HepG2 (cell line): ENCODE data around the gene SLC6A6. TPM values are rescaled to one million over a fixed set of nuclear protein-coding genes. Genes with fewer than 3 reads are reported as not detected.

ENCODE experiments used
- AKNA ChIP-seq: sonication (generic); formaldehyde crosslinking; IDR thresholded peaks from 2 replicates; pipeline ENCODE4 v1.4.0; 2020; ENCODE audit warnings: missing genetic modification reagents, borderline replicate concordance
- FOXJ3 ChIP-seq: sonication (generic); formaldehyde crosslinking; IDR thresholded peaks from 2 replicates; pipeline ENCODE4 v1.4.0; 2020; ENCODE audit warnings: missing genetic modification reagents, mild to moderate bottlenecking, borderline replicate concordance
- GRHL1 ChIP-seq: sonication (generic); formaldehyde crosslinking; conservative IDR thresholded peaks from 2 replicates; pipeline ENCODE4 v1.8.0; 2022; ENCODE audit warnings: missing genetic modification reagents
- HOXD1 ChIP-seq: sonication (generic); formaldehyde crosslinking; IDR thresholded peaks from 2 replicates; pipeline ENCODE4 v1.5.0; 2020; ENCODE audit warnings: missing genetic modification reagents
- TCF7 ChIP-seq: sonication (generic); IDR thresholded peaks from 2 replicates; pipeline ENCODE4 v1.6.1; 2016; ENCODE audit warnings: antibody characterized with exemption, low read depth
- TOPORS ChIP-seq: sonication (generic); formaldehyde crosslinking; IDR thresholded peaks from 2 replicates; pipeline ENCODE4 v1.8.0; 2023; ENCODE audit warnings: mild to moderate bottlenecking, missing genetic modification reagents
- ZBTB10 ChIP-seq: sonication (generic); formaldehyde crosslinking; IDR thresholded peaks from 2 replicates; pipeline ENCODE4 v1.4.0; 2020; ENCODE audit warnings: missing genetic modification reagents, borderline replicate concordance
- ZBTB38 ChIP-seq: sonication (generic); formaldehyde crosslinking; IDR thresholded peaks from 2 replicates; pipeline ENCODE4 v1.5.1; 2020; ENCODE audit warnings: mild to moderate bottlenecking, missing genetic modification reagents
- ZFP91 ChIP-seq: sonication (generic); formaldehyde crosslinking; IDR thresholded peaks from 2 replicates; pipeline ENCODE4 v1.9.0; 2022; ENCODE audit warnings: missing genetic modification reagents, mild to moderate bottlenecking, borderline replicate concordance
- ZNF24 ChIP-seq: fragments of 450-650 bp; IDR thresholded peaks from 2 replicates; pipeline ENCODE4 v1.6.1; 2017; ENCODE audit warnings: antibody characterized with exemption, mild to moderate bottlenecking
- ZNF441 ChIP-seq: sonication (generic); formaldehyde crosslinking; IDR thresholded peaks from 2 replicates; pipeline ENCODE4 v1.7.0; 2021; ENCODE audit warnings: missing genetic modification reagents, borderline replicate concordance
- ZNF7 ChIP-seq: IDR thresholded peaks from 2 replicates; pipeline ENCODE4 v1.6.1; 2016; ENCODE audit warnings: missing biosample characterization, missing genetic modification reagents
- polyA plus RNA-seq, 8 experiments: library from polyadenylated mRNA; depleted of rRNA in 3 of 8; stranded (reverse) in 7 of 8; unstranded in 1 of 8; fragments of >200 nt; fragmentation: Illumina TruSeq in 4 of 8; extraction: Trizol in 4 of 8; gene quantifications; 2 replicates each; pipeline versions ENCODE4 v1.2.1 to v1.2.3, GENCODE V29; 2011 to 2016; ENCODE audit warnings: low read depth in 4 of 8, missing spikeins in 1 of 8, mixed read lengths in 1 of 8; ENCODE audit not compliant: insufficient read depth in 1 of 8
- total RNA-seq, 5 experiments: library from RNA; depleted of rRNA; stranded (reverse); fragments of >200 nt; fragmentation: Illumina TruSeq; extraction: Trizol; gene quantifications; 2 replicates each; pipeline ENCODE4 v1.2.3, GENCODE V29; 2016; ENCODE audit warnings: low read depth in 1 of 5
- TF ChIP-seq, protein P1 (sequence below): sonication (generic); formaldehyde crosslinking; IDR thresholded peaks from 2 replicates; pipeline ENCODE4 v1.5.1; 2020; ENCODE audit warnings: mild to moderate bottlenecking, missing genetic modification reagents, borderline replicate concordance
- TF ChIP-seq, protein P2 (sequence below): sonication (generic); formaldehyde crosslinking; IDR thresholded peaks from 2 replicates; pipeline ENCODE4 v1.5.1; 2020; ENCODE audit warnings: missing genetic modification reagents, mild to moderate bottlenecking, borderline replicate concordance

Gene SLC6A6
- total and polyA plus RNA-seq, 2 of the 13 experiments (the other 11 are each of a cell fraction or from before 2014, with no cell fraction given) = 14.1 to 20.7 TPM

DNA sequence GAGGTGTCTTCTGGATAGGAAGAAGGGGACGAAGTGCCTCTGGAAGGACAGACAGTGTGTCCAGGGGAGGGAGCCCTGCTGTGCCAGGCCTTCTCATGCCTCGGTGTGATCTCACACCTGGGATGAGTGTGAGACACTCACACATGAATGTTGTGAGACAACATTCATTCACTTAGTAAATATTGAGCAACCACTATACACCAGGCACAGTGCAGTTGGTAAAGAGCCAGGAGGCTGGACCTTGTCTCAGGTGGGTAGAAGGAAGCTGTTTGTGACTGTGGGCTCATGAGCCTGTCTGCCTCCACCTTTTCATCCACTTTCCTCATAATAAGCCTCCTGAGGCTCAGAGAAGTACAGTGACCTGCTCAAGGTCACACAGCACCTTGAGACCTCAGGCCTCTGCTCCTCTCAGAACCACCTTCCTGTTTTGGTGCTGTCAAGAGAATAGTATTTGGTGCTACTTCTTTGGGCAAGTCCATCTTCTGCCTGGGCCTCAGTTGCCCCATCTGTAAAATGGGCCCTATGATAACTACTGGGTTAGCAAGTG lies 20.9 kb downstream of the SLC6A6 start (continued):
- TF ChIP-seq GRHL1 (no peak), TOPORS (CRISPR knock-in tag) (no peak), AKNA (CRISPR knock-in tag) (no peak), HOXD1 (CRISPR knock-in tag) (no peak), ZNF441 (no peak), ZFP91 (CRISPR knock-in tag) (no peak), ZBTB38 (CRISPR knock-in tag) (0 out of 2 replicates have a peak, but pooled peaks have one; percentile 21), ZNF24 (no peak), FOXJ3 (CRISPR knock-in tag) (peak; percentile 57; the same call in 1 of the 2 replicates), TCF7 (no peak), ZNF7 (CRISPR knock-in tag) (peak; percentile 86), ZBTB10 (CRISPR knock-in tag) (no peak)
- TF ChIP-seq, protein P1, sequence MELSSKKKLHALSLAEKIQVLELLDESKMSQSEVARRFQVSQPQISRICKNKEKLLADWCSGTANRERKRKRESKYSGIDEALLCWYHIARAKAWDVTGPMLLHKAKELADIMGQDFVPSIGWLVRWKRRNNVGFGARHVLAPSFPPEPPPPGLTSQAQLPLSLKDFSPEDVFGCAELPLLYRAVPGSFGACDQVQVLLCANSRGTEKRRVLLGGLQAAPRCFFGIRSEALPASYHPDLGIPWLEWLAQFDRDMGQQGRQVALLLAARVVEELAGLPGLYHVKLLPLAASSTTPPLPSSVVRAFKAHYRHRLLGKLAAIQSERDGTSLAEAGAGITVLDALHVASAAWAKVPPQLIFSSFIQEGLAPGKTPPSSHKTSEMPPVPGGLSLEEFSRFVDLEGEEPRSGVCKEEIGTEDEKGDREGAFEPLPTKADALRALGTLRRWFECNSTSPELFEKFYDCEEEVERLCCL (CRISPR knock-in tag) = no peak
- TF ChIP-seq, protein P2, sequence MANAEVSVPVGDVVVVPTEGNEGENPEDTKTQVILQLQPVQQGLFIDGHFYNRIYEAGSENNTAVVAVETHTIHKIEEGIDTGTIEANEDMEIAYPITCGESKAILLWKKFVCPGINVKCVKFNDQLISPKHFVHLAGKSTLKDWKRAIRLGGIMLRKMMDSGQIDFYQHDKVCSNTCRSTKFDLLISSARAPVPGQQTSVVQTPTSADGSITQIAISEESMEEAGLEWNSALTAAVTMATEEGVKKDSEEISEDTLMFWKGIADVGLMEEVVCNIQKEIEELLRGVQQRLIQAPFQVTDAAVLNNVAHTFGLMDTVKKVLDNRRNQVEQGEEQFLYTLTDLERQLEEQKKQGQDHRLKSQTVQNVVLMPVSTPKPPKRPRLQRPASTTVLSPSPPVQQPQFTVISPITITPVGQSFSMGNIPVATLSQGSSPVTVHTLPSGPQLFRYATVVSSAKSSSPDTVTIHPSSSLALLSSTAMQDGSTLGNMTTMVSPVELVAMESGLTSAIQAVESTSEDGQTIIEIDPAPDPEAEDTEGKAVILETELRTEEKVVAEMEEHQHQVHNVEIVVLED (CRISPR knock-in tag) = no peak
